Esophagus muscularis mucosa (tissue), 4 donors: ENCODE data around the gene CNTN6. TPM values are rescaled to one million over a fixed set of nuclear protein-coding genes. Genes with fewer than 3 reads are reported as not detected.

Experiments
- DNase-seq: peaks from one replicate; pipeline ENCODE4 v3.0.0-alpha.2; 2017; ENCODE audit errors: extremely low spot score
- H3K27ac ChIP-seq, 4 donors: fragments of 200-600 bp; sonication (generic); replicated peaks in 1 of 4; 1 replicate in 3 of 4; 2 replicates in 1 of 4; pipeline ENCODE4 v1.5.1; 2016 to 2019; ENCODE audit warnings: mild to moderate bottlenecking in 1 of 4
- H3K27me3 ChIP-seq, 4 donors: fragments of 200-600 bp; sonication (generic); one replicate each; pipeline versions ENCODE4 v1.5.1 to v1.6.0; 2016 to 2019
- H3K36me3 ChIP-seq, 4 donors: fragments of 200-600 bp; sonication (generic); one replicate each; pipeline ENCODE4 v1.5.1; 2016 to 2019
- H3K4me1 ChIP-seq, 4 donors: fragments of 200-600 bp; sonication (generic); one replicate each; pipeline ENCODE4 v1.5.1; 2016 to 2019
- H3K4me3 ChIP-seq, 4 donors: fragments of 200-600 bp; sonication (generic); 1 replicate in 2 of 4; 2 replicates in 2 of 4; pipeline ENCODE4 v1.5.1; 2016 to 2019; ENCODE audit warnings: mild to moderate bottlenecking in 4 of 4, moderate library complexity in 1 of 4
- H3K9me3 ChIP-seq, 4 donors: fragments of 200-600 bp; sonication (generic); 1 replicate in 3 of 4; 2 replicates in 1 of 4; pipeline ENCODE4 v1.5.1; 2016 to 2019
- CTCF ChIP-seq, 3 experiments: fragments of 200-600 bp in 2 of 3; fragments of 450-650 bp in 1 of 3; sonication (generic) in 2 of 3; IDR thresholded peaks; one replicate each; pipeline ENCODE4 v1.5.1; 2017 to 2019; ENCODE audit warnings: antibody characterized with exemption in 3 of 3, mild to moderate bottlenecking in 2 of 3, moderate library complexity in 1 of 3
- EP300 ChIP-seq: sonication (generic); formaldehyde crosslinking; IDR thresholded peaks from one replicate; pipeline ENCODE4 v1.6.1; 2017; ENCODE audit warnings: antibody characterized with exemption
- POLR2A ChIP-seq: fragments of 450-650 bp; IDR thresholded peaks from one replicate; pipeline ENCODE4 v1.6.1; 2017; ENCODE audit warnings: antibody characterized with exemption, moderate library complexity, mild to moderate bottlenecking, low read depth
- POLR2AphosphoS5 ChIP-seq, 2 donors: sonication (generic); formaldehyde crosslinking; IDR thresholded peaks; one replicate each; pipeline ENCODE4 v1.6.1; 2017; ENCODE audit warnings: antibody characterized with exemption in 2 of 2
- WGBS: methylation state at CpG from one replicate; pipeline ENCODE4 v1.1.5; 2018; 5-methylcytosine and 5-hydroxymethylcytosine counted together
- intact Hi-C: fragments of 100-400 bp; cut with DNase I; formaldehyde crosslinking; loops from one replicate; pipeline ENCODE4 v1.15.1; 2023
- total RNA-seq, 4 donors: library from RNA; depleted of rRNA; stranded (reverse); fragments of >200 nt; gene quantifications; one replicate each; pipeline versions ENCODE4 v1.1.0 to v1.2.1, GENCODE V29; 2016

CNTN6 gene
- under 1 TPM in 3 of 4 donors, not detected in 1; 0.06 to 0.83 (median 0.17) TPM for total RNA-seq

- Histone ChIP-seq H3K9me3 (no peaks in the 10 kb centered on the region), H3K27ac (no peak within 1 kb of the TSS), H3K4me3 (no peak within 1 kb of the TSS), H3K4me1 (no peaks in the 10 kb centered on the region), H3K27me3 (no peaks in the 10 kb centered on the region), H3K36me3 (no peaks in the 10 kb centered on the region)
- DNase-seq: no peak
- WGBS: 43% methylated on average over 7 of the region's 7 CpGs
- no peak for TF ChIP-seq POLR2AphosphoS5 (IDR thresholded peaks at IDR 0.05)
- no peak for TF ChIP-seq POLR2A
- TF ChIP-seq CTCF (IDR thresholded peaks at IDR 0.05): no peak
- TF ChIP-seq EP300: no peak
- intact Hi-C loops: no loop called here
Measured at GRCh38 chr3:1092771-1093170, at the start of gene CNTN6. CNTN6 (plus strand) TSS chr3:1093024; CDS start chr3:1148009, 54,985 bp downstream.

- Histone ChIP-seq H3K4me3 (no peak overlapping the region), H3K9me3 (peaks cover 0 to 9% (median 7%) of the 10 kb centered on the region in 4 donors), H3K4me1 (no peaks in the 10 kb centered on the region), H3K27ac (no peak overlapping the region), H3K27me3 (no peaks in the 10 kb centered on the region), H3K36me3 (no peaks in the 10 kb centered on the region)
- 61% methylated on average over 2 of the region's 2 CpGs for WGBS
- no peak for DNase-seq
- intact Hi-C loops: no loop called here
- TF ChIP-seq CTCF (IDR thresholded peaks at IDR 0.05) (no peak), POLR2A (no peak), POLR2AphosphoS5 (IDR thresholded peaks at IDR 0.05) (no peak), EP300 (no peak)
Measured at GRCh38 chr3:1048558-1048957, 44.3 kb upstream of the CNTN6 start.

GRCh38 chr3:1055870-1056269, 37.0 kb upstream of the CNTN6 start:
- 63% methylated on average over 3 of the region's 3 CpGs for WGBS
- H3K4me1 ChIP-seq: peaks cover 0 to 14% (median 4%) of the 10 kb centered on the region in 4 donors
- TF ChIP-seq EP300 (no peak), POLR2A (no peak), CTCF (IDR thresholded peaks at IDR 0.05) (no peak), POLR2AphosphoS5 (IDR thresholded peaks at IDR 0.05) (no peak)
- no peak for DNase-seq
- intact Hi-C loops: no loop called here
- peak overlapping the region in 1 of 4 donors; percentile 8 for H3K4me3 ChIP-seq
- H3K27ac ChIP-seq: no peak overlapping the region
- no peaks in the 10 kb centered on the region for H3K27me3 ChIP-seq
- no peaks in the 10 kb centered on the region for H3K9me3 ChIP-seq
- H3K36me3 ChIP-seq: no peaks in the 10 kb centered on the region

GRCh38 chr3:1056744-1057143, 36.1 kb upstream of the CNTN6 start:
- intact Hi-C loops: no loop called here
- Histone ChIP-seq H3K9me3 (no peaks in the 10 kb centered on the region), H3K36me3 (no peaks in the 10 kb centered on the region), H3K4me3 (peak overlapping the region in 3 of 4 donors; percentile 3 to 13 (median 8)), H3K27me3 (no peaks in the 10 kb centered on the region), H3K27ac (no peak overlapping the region), H3K4me1 (peaks cover 0 to 14% (median 4%) of the 10 kb centered on the region in 4 donors)
- TF ChIP-seq EP300 (no peak), POLR2A (no peak)
- no peak for DNase-seq

GRCh38 chr3:1057436-1057835, 35.4 kb upstream of the CNTN6 start:
- TF ChIP-seq POLR2A (no peak), POLR2AphosphoS5 (IDR thresholded peaks at IDR 0.05) (no peak), CTCF (IDR thresholded peaks at IDR 0.05) (no peak), EP300 (no peak)
- Histone ChIP-seq H3K27ac (no peak overlapping the region), H3K4me1 (peaks cover 0 to 14% (median 4%) of the 10 kb centered on the region in 4 donors), H3K4me3 (no peak overlapping the region), H3K36me3 (no peaks in the 10 kb centered on the region), H3K9me3 (no peaks in the 10 kb centered on the region), H3K27me3 (no peaks in the 10 kb centered on the region)
- DNase-seq: no peak
- intact Hi-C loops: no loop called here
- 67% methylated on average over 1 of the region's 1 CpG for WGBS
